ENCODE measurements around the gene NPR3.

Gene NPR3

GRCh38 chr5:32712481-32713360 lies 1.6 kb downstream of the NPR3 start:
- DNase-seq = no peak

DNA sequence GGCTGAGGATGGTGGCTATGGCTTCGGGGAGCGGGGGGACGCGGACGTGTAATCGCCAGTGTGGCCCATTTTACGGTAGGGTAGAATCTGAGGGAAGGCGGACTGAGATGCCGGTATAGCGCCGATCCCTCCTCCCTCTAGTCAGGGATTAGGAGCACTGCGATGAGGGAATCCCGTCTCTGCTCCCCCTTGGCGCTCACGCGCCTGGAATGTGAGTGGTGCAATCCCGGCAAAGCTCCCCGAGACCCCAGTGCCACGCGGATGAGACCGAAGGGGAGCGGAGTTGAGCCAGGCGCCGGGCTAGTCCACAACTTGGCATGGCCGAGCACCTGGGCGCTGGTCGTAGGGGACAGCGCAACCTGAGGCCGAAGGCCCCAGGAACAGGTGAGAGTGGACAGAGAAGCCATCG lies 2.2 kb downstream of the NPR3 start:
- DNase-seq = no peak

GRCh38 chr5:32713770-32714381 lies 2.8 kb downstream of the NPR3 start:
- no peak for DNase-seq

- DNase-seq = no peak
These were observed 3.7 kb downstream of the NPR3 start for GRCh38 chr5:32714836-32715235.

GRCh38 chr5:32720300-32720699 lies 9.2 kb downstream of the NPR3 start:
- DNase-seq = no peak

GRCh38 chr5:32721626-32722025 lies 10.5 kb downstream of the NPR3 start:
- no peak for DNase-seq

DNA sequence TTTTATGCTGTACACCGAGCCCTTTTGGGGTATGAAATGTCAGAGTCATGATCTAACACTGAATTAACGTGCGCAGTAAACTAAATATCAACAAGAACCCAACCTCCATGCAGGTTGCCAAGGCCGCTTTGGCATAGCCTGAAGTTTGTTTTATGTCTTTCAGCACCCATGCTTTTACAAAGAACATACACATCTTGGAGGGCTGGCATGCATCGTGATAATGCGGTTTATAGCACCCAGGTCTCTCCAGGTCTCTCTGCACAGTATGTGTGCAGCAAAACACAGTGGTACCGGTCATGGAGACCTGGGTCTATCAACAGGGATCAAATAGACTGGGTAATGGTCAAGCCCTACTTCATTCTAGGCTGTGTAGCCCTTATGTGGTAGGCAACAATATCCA lies 11.8 kb downstream of the NPR3 start:
- no peak for DNase-seq

DNA sequence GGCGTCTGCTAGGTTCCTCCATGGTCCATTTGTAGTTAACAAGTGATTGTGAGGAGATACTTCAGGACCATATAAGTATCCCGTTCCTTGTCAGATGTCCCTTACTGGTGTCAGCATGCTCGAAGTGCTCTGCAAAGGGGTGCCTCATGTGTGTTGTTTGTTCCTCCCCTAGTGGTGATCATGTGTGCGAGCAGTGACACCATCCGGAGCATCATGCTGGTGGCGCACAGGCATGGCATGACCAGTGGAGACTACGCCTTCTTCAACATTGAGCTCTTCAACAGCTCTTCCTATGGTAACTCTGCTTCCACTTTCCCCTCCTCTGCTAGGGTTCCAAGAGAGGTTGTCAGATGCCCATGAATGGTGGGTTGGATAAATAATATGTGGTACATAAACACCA lies 13.4 kb downstream of the NPR3 start:
- no peak for DNase-seq

DNA sequence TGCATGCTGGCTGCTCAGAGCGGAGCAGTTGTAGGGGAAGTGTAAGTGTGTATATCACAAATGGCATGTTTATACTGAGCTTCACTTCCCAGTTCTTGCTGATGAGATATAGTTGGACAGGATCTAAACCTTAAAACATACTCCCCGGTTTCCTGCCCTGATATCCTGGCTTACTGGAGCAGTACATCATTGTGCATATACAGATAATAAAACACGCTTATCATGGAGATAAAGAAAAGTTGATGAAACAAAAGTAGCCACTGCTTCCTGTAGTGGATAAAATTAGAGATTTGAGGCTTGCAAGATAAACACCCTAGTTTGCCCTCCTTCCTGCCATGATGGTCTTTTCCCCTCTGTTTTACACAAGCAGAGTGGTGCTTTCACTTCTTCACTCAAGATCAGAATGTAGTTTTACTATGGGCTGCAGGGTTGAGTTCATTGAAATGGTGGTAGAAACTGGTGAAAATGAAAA lies 15.0 kb downstream of the NPR3 start:
- no peak for DNase-seq

DNA sequence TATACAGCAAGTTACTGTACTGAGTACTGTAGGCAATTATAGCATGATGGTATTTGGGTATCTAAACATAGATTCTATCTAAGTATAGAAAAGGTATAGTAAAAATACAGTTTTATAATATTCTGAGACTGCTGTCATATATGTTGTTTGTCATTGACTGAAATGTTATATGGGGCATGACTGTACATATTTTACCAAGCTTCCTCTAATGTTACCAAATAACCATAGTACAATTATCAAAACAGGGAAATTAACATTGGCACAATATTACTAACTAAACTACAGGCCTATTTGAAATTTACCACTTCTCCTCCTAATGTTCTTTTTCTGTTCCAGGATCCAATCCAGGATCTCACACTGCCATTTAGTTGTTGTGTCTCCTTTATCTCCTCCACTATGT lies 18.5 kb downstream of the NPR3 start:
- no peak for DNase-seq

DNA sequence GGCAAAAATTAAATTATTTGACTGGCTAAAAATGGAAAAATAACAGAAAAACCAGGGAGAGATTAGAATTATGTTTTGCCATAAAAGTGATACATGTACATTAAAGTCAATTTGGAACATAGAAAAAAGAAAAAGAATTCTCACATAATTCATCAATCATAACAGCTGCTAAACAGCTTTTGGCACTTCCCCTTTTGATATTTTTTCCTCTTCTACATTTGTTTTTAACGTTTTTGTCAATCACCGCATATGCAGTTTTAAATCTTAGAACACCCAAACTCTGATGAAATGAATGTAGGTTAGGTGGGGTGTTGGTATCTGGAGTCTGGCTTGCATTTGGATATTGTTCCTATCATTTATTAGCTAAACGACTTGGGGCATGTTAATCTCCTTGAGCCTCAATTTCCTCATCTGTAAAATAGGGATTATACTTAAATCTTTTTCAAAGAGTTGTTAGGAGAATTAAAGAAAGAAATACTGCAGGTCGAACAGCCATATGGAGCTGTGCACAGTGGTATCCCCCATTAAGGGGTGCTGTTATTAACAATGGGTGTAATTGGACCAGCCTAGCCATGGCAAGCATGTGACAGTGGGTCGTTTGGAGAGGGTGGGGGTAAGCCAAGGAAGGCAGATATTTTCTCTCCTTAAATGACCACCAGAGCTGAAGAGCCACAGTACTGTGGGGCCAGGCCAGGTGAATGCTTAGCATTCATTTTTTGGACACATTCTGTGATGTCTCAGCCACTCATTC lies 22.6 kb downstream of the NPR3 start:
- DNase-seq = no peak

- DNase-seq = no peak
These were observed 23.8 kb downstream of the NPR3 start for GRCh38 chr5:32734827-32735378.

GRCh38 chr5:32735512-32735911 lies 24.4 kb downstream of the NPR3 start:
- no peak for DNase-seq

GRCh38 chr5:32736842-32737241 lies 25.7 kb downstream of the NPR3 start:
- no peak for DNase-seq

GRCh38 chr5:32740651-32741050 lies 29.5 kb downstream of the NPR3 start:
- DNase-seq = no peak

DNA sequence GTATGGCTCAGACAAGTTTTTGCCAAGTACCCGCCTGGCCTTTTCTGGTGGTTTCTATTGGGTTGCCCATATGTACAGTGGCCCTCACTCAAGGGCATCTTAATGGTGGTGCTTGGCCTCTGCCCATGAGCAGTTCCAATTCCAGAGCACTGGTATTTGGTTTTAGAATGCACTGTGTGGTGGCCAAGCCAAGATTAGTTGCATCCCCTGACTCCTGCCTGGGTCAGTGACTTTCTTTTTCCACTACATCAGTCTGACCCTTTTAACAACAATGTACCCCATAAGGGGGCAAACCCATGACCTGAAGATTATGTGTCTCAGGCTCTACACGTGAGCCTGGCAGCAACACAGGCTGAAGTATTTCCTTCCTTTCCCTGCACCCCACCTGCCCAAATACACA lies 34.2 kb downstream of the NPR3 start:
- DNase-seq = no peak

DNA sequence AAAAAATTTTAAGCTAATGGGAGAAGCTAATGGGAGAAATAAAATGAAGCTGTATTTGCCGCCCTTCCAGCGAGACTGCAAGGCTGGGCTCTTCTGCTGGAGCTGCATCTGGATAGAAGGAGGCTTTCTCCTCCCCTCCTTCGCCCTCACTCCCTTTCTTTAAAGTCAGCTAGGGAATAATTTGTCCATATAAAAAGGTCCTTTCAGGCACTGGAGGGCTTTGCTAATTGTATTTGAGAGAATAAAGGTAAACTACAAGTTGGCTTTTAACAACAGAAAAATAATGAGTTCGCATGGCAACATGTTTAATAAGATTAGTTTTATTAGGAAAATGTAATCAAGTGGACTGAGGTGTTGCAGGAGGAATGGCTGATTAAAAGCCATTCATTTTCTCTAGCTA lies 41.3 kb downstream of the NPR3 start:
- DNase-seq = no peak

GRCh38 chr5:32753051-32753450 lies 41.9 kb downstream of the NPR3 start:
- no peak for DNase-seq

DNA sequence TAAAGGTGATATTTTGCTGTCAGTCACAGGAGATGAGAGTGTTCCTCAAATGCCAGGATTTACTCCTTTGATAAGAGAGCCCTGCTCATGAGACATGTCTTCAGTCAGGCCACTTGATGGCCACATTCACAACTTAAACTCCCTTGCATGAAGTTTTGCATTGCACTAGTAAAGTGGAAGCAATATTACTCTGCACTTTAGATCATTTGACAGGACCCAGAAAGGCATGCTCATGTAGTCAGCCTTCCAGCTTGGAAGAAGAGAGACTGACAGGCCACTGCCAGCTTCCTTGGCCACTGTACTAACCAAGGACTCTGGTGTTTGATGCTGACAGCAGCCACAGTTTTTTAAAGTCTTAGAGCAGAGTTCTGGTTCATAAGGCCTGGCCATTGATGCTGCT lies 42.6 kb downstream of the NPR3 start:
- no peak for DNase-seq

GRCh38 chr5:32754284-32754683 lies 43.2 kb downstream of the NPR3 start:
- no peak for DNase-seq

GRCh38 chr5:32760091-32760509 lies 49.0 kb downstream of the NPR3 start:
- no peak for DNase-seq

- no peak for DNase-seq
These were observed 54.1 kb downstream of the NPR3 start for GRCh38 chr5:32765266-32765665.

- DNase-seq = no peak
These were observed 56.9 kb downstream of the NPR3 start for GRCh38 chr5:32767948-32768467.

Data from activated naive CD4-positive, alpha-beta T cell (primary cell).